T1000 (cell line): Measurements from ENCODE around the gene RHBDD3.

Experiments used
- DNase-seq: peaks from one replicate; lab custom pipeline; 2025; ENCODE audit warnings: mixed read lengths; lab: John Stamatoyannopoulos, UW

Gene RHBDD3

GRCh38 chr22:29306175-29306834 lies 38.5 kb upstream of the RHBDD3 start, which contains the start of gene GAS2L1:
Gene GAS2L1 (plus strand): TSS chr22:29306650. CDS start chr22:29308106, 1,456 bp downstream.
- DNase-seq = peak; percentile 71

GRCh38 chr22:29305836-29306174 lies 38.0 kb upstream of the RHBDD3 start:
- no peak for DNase-seq

GRCh38 chr22:29302681-29303465 lies 35.1 kb upstream of the RHBDD3 start:
- DNase-seq = no peak

DNA sequence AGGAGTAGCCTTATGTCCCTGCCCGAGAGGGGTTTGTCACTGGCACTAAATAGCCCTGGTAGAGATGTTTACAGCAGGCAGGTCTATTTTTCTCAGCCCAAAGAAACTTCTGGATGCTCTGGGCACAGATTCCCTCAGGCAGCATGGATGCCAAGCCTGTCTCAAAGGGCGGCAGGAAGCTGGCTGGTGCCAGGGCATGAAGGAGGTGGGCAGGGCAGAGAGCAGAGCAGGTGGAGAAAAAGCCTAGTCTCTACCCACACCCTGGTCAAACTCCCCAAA lies 34.6 kb upstream of the RHBDD3 start:
- DNase-seq = no peak

- DNase-seq = no peak
Observed at GRCh38 chr22:29301716-29302401, 34.1 kb upstream of the RHBDD3 start.

DNA sequence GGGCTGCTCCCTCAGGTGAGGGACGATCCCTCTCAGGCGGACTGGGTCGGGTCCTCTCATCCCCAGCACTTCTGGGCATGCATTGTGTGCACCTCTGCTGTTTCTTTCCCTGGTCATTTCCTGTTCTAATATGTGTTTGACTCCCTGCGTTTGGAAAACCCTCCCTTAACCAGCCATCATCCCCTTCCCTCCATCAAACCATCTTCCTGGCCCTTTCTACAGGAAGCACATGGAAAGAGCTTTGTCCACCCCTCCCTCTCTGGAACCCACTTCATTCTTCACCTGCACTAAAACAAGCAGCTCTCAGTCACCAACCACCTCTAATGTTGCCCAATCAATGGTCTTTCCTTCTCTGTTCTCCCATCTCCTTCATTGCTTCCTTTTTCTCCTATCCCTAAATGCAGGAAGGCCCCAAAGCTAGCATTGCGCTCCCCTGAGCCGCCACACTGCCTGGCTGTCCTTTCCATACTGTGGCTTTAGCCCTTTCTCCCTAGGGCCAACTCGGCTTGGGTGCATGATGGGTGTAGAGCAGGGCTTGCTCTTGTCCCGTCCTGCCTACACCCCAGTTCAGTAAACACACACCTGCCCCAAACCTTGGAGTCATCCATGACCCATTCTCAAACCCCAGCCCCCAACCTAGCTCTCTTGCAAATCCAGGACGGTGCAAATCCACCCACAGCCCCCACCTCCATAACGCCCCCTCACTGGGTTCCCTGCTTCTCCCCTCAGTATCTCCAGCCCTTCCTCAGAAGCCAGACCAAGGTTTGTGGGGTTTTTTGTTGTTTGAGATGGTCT lies 33.2 kb upstream of the RHBDD3 start:
- DNase-seq = no peak

DNA sequence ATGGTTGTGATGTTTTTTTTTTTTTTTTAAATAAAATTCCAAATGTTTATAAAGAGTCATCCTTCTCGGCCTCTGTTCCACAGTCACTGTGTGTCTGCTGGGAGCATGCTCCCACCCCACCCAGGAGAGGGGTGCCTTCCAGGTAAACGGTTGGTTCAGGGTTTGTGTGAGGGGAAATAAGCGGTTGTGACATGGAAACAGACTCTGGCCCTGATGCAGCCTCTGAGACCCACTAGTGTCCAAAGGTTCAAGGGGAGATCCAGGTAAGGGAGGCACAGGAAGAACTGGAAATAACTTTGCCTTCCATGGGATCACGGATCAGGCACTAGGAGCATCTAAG lies 32.7 kb upstream of the RHBDD3 start:
- no peak for DNase-seq

DNA sequence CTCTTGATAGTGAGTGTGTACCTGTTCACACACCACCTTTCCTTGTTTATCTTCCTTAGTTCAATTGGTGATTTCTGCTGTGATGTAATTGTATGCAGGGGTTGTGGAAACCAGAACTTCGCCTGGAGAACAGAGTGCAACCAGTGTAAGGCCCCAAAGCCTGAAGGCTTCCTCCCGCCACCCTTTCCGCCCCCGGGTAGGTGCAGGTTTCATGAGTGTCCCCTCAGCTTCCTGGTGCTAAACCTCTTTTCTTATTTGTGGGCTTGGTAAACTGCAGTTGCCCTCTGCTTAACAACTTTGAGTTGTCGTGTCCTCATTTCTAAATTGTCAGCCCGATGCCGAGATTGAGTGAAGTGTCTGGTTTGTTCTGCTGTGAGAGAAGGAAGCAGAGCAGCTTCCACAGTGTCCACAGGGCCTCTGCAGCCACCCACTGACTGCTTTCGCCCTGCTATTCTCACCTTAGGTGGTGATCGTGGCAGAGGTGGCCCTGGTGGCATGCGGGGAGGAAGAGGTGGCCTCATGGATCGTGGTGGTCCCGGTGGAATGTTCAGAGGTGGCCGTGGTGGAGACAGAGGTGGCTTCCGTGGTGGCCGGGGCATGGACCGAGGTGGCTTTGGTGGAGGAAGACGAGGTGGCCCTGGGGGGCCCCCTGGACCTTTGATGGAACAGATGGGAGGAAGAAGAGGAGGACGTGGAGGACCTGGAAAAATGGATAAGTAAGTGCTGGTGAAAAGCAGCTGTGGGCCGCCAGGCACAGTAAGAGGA lies 31.5 kb upstream of the RHBDD3 start:
- no peak for DNase-seq

- no peak for DNase-seq
Observed at GRCh38 chr22:29298641-29299040, 30.9 kb upstream of the RHBDD3 start.

DNA sequence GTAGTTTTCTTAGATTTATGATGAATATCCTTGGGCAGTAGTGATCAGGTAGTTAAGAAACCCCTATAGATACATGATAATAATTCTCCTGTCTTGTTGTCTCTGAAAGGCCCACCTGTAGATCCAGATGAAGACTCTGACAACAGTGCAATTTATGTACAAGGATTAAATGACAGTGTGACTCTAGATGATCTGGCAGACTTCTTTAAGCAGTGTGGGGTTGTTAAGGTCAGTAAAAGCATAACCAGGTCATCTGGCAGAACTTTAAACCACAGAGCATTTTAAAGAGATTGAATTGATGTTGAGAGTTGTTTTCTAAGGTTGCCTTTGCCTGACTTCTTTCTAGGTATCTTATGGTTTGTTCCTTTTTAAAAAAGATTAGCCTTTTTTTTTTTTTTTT lies 24.6 kb upstream of the RHBDD3 start:
- DNase-seq = no peak

DNA sequence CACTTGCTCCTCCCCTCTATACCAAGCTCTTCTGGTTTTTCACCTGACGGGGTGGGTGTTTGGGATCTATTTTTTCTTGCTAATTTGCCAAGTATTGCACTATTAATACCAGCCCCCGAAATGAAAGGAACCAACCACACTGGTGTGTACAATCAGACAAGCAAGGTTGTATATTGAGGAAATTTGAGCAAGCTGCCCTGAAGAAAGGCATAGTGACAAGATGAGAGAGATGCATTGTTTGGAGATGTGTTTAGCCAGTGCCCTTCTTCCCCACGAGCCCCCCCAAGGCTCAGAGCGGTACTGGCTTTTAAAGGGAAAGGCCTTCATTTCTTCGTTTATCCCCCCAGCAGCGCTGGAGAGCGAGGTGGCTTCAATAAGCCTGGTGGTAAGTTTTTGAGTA lies 23.4 kb upstream of the RHBDD3 start:
- no peak for DNase-seq

DNA sequence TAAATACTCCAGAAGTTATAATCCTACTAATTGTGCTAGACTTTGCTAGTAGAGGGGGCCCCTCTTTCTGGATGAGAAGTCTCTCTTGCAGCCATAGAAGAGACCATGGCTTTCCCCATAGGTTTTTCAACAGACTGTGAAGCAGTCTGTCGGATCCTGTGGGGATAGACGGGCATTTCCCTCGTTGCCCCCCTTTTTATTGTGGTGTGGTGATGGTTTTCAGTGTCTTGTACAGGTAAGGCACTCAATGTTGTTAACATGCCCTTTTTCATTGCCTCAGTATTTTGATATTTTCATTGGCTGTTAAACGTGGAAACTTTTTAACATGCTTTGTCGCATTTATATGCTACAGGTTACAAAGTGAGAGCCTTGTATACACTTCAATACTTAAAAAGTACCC lies 22.3 kb upstream of the RHBDD3 start:
- DNase-seq = no peak

DNA sequence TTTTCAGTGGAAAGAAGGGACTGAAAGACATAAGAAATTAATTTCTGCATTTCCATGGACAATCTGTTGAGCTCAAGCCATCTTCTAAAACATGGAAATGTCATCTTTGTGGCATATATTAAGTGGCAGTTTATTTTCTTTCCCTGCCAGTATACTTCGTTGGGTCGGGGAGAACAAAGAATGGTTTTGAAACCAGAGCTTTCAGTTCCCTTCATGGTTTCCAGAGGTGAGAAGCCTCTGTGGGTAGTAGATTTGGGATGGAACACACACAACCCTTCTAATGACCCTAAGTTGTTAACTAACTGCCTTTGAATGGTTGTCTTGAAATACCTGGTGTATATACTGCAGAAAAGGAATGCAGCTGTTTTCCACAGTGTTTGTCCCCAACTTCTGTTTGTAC lies 21.1 kb upstream of the RHBDD3 start:
- no peak for DNase-seq

DNA sequence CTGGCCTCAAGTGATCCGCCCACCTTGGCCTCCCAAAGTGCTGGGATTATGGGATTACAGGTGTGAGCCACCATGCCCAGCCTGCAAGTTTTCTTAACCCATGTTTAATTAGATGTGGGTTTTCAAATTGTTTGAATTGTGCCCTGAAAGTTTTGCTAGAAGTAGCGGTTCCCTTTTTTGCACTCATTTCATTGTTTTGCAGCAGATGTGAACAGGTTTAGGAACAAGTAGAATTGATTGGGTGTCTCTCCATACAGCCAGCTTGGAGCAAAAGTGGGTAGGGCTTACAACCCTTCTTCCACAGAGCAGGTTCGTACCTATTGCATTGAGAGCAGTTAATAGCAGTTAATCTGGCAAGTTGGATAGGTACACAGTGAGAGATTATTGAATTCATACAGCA lies 16.4 kb upstream of the RHBDD3 start:
- no peak for DNase-seq

DNA sequence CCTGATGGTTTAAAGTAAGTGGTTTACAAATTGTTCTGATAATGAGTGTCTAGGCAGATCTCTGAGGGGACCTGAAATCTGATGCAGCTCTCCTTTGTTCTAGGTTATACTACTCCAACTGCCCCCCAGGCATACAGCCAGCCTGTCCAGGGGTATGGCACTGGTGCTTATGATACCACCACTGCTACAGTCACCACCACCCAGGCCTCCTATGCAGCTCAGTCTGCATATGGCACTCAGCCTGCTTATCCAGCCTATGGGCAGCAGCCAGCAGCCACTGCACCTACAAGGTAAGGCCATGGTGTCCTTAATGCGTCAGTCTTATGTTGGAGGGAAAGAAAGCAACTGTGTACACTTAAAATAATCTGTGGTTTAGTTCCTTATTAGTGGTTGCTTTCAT lies 10.1 kb upstream of the RHBDD3 start:
- no peak for DNase-seq

- no peak for DNase-seq
Observed at GRCh38 chr22:29275819-29276565, 8.2 kb upstream of the RHBDD3 start.

DNA sequence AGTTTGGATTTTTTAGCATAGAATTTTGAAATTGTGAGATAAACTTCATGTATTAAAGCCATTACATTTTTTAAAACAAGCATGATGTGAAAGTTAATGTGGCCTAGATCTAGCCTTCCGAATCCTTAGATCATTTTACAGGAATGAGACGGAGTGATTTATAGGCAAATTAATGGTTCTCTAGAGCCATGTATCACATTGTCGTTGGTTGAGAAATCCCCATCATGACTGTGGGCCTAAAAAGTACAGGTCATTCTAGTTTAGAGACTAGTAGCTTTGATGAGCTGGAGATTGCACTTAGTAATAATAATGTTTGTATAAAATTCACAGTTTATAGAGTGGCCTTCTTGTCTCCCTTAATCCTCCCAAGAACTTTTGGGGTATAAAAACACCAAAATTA lies 7.4 kb upstream of the RHBDD3 start:
- DNase-seq = no peak

GRCh38 chr22:29272624-29273023 lies 4.8 kb upstream of the RHBDD3 start:
- DNase-seq = no peak

- no peak for DNase-seq
Observed at GRCh38 chr22:29270475-29271271, 2.9 kb upstream of the RHBDD3 start.

DNA sequence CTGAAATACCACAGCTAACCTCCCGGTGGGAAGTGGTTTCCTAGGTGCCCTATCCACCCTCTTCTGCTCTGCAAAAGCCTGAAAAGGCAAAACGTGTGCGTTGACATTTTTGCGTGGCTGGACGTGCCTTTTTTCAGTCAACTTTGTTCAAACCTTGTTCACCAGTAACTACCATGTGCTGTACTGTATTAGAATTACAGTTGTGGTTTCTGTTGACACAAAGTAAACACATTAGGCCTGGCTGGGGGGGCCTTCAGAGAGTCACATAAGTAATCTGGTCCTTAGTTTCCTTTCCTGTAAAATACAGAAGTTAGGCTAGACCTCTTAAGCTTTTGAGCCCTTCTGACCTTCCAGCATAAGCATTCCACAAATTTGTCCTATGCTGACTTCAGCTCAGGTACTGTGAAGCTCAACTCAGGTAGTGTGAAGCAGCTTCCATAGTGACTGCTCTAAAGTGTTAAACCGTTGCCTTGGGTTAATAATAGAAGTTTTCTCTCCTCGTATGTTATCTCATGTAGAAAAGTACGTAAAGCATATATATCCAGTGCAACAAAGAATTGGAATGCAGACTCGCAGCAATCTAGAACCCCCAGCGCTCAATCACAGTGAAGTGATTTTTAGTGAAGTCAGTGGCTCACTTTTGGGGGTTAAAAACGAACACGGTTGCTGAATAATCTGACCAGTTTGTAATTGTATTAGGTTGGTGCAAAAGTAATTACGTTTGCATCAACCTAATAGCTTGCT lies 2.1 kb upstream of the RHBDD3 start:
- DNase-seq = no peak
